ENCODE data around the gene TMEM178B.

TMEM178B gene

DNA sequence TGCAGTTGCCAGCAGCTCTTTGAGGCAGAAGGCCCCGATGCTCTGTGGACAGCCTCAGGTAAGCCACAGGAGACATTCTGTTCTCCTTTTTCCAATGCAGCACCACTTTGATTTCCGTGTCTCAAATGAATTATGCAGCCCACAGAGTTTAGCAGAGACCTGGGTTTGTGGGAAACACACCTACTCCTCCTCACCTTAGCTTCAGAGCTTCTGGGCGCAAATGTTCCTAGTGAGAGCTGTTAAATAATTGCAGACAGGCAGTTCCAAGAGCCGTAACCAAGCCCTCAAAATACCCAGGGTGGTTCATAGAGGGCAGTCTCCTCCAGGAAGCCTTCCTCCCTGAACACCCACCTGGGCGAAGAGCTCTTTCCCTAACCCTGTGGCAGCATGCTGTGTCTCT, 408.1 kb downstream of the TMEM178B start:
- Histone ChIP-seq H3K9me3 (ENCODE audit: insufficient read depth, low read depth, low read length) (no peaks in the 10 kb centered on the region), H3K27me3 (ENCODE audit: insufficient read depth, low read length) (no peaks in the 10 kb centered on the region), H3K27ac (ENCODE audit: low read length) (no peak overlapping the region), H3K9ac (ENCODE audit: low read depth, low read length) (no peak overlapping the region), H3K4me1 (ENCODE audit: insufficient read depth, low read length) (no peaks in the 10 kb centered on the region; the same call in 1 of the 2 replicates), H3K36me3 (ENCODE audit: insufficient read depth, low read depth, low read length) (no peaks in the 10 kb centered on the region), H3K4me3 (ENCODE audit: low read length) (no peak overlapping the region)

DNA sequence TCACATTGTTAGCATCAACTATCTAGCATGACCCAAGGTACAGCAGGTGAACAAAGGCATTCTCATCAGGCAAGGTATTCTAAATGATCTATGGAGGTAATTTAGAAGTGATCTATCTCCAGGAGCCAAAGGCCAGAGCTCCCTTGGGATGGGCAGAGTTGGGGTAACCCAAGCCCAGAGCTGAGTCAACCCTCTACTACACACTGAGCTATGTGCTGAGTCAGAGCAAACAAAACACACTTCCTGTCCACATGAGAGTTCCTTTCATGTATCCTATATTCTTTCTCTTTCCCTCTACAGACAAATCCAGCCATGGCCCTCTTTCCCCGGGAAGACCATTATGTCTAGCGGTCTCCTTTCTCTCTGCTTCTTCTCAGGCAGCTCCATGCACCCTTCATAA, 409.2 kb downstream of the TMEM178B start:
- no peak overlapping the region for H3K4me3 ChIP-seq (ENCODE audit: low read length)
- H3K4me1 ChIP-seq (ENCODE audit: insufficient read depth, low read length), result no peaks in the 10 kb centered on the region; the same call in 1 of the 2 replicates
- no peak overlapping the region for H3K9ac ChIP-seq (ENCODE audit: low read depth, low read length)
- H3K27me3 ChIP-seq (ENCODE audit: insufficient read depth, low read length), result no peaks in the 10 kb centered on the region
- no peak overlapping the region for H3K27ac ChIP-seq (ENCODE audit: low read length)
- no peaks in the 10 kb centered on the region for H3K36me3 ChIP-seq (ENCODE audit: insufficient read depth, low read depth, low read length)
- H3K9me3 ChIP-seq (ENCODE audit: insufficient read depth, low read depth, low read length), result no peaks in the 10 kb centered on the region

DNA sequence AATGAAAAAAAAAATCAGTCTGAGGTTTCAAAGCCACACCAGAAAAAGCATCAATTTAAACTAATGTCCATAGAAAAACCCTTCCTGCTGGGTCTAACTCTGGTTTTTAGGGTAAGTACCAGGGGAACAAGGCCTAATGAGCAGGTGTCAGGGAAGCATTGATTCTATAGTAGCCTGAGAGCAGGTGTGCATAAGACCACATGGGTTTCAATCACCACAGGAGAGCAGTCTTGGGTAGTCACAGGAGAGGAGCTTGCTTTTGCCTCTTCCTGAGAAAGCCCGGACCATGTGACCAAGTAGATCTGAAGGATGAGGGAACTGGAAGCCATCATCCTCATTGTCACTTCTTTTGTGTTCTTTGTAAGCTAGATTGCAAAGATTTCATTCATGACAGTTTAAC, 411.0 kb downstream of the TMEM178B start:
- no peaks in the 10 kb centered on the region for H3K27me3 ChIP-seq (ENCODE audit: insufficient read depth, low read length)
- no peaks in the 10 kb centered on the region for H3K36me3 ChIP-seq (ENCODE audit: insufficient read depth, low read depth, low read length)
- H3K9me3 ChIP-seq (ENCODE audit: insufficient read depth, low read depth, low read length), result no peaks in the 10 kb centered on the region
- no peak overlapping the region for H3K9ac ChIP-seq (ENCODE audit: low read depth, low read length)
- H3K4me3 ChIP-seq (ENCODE audit: low read length), result no peak overlapping the region
- peaks cover 3% of the 10 kb centered on the region; the same call in 1 of the 2 replicates for H3K4me1 ChIP-seq (ENCODE audit: insufficient read depth, low read length)
- H3K27ac ChIP-seq (ENCODE audit: low read length), result no peak overlapping the region

DNA sequence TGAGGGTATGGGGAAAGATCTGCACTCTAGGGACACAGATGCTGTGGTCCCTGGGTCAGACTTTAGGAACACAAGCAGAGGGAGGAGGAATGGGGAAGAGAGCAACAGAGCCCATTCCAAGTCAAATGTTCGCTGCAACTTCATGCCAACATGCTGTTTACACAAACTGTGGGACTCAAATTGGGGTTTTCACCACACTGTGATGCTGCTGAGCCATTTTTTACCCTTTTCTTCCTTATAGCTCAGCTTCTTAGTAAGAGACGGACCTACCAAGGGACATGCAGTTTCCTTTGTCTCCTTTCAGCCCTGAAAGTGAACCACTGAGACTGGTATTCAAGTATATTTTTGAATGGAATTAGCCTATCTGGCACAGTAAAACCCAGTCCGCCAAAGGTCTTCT, 413.1 kb downstream of the TMEM178B start:
- Histone ChIP-seq H3K27me3 (ENCODE audit: insufficient read depth, low read length) (no peaks in the 10 kb centered on the region), H3K9ac (ENCODE audit: low read depth, low read length) (no peak overlapping the region), H3K27ac (ENCODE audit: low read length) (no peak overlapping the region), H3K36me3 (ENCODE audit: insufficient read depth, low read depth, low read length) (no peaks in the 10 kb centered on the region), H3K4me1 (ENCODE audit: insufficient read depth, low read length) (peaks cover 13% of the 10 kb centered on the region; the same call in 1 of the 2 replicates), H3K4me3 (ENCODE audit: low read length) (no peak overlapping the region), H3K9me3 (ENCODE audit: insufficient read depth, low read depth, low read length) (no peaks in the 10 kb centered on the region)

DNA sequence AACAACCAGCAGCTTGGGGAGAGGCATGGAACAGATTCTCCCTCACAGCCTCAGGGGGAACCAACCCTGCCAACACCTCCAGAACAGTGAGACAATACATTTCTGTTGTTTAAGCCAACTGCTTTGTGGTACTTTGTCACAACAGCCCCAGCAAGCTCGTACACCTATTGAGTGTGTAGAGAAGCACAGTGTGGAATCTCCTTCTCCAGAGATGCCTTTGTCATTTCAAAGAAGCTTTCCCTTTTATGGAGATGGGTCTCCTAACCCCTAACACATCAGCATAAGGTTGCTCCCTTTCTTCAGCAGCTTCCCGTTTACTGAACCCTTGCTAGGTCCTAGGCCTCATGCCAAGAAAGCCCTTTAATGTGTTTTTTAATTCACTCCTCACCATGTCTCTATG, 416.6 kb downstream of the TMEM178B start:
- no peak overlapping the region for H3K27ac ChIP-seq (ENCODE audit: low read length)
- no peaks in the 10 kb centered on the region for H3K27me3 ChIP-seq (ENCODE audit: insufficient read depth, low read length)
- H3K9ac ChIP-seq (ENCODE audit: low read depth, low read length), result peak overlapping the region; percentile 29; the same call in 1 of the 2 replicates
- peaks cover 13% of the 10 kb centered on the region; the same call in 1 of the 2 replicates for H3K4me1 ChIP-seq (ENCODE audit: insufficient read depth, low read length)
- no peak overlapping the region for H3K4me3 ChIP-seq (ENCODE audit: low read length)
- H3K9me3 ChIP-seq (ENCODE audit: insufficient read depth, low read depth, low read length), result no peaks in the 10 kb centered on the region
- H3K36me3 ChIP-seq (ENCODE audit: insufficient read depth, low read depth, low read length), result no peaks in the 10 kb centered on the region

DNA sequence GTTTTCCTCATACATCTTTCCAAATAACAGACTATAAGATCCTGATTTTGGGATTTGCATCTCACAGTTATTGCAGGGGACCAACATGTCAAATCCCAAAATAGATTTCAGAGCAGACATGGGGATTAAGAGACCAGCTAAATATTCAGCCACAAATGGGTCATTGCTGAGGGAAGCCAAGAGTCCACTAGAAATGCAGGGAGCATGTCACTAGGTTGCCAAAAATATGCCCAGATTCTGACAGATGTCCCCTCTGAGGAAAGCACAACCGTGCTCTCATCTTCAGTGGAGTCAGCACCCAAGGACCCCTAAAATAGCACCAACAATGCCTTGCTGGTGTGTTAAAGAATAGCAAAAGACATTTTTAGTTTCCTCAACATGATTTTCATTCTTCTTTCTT, 421.2 kb downstream of the TMEM178B start:
- Histone ChIP-seq H3K27me3 (ENCODE audit: insufficient read depth, low read length) (no peaks in the 10 kb centered on the region), H3K27ac (ENCODE audit: low read length) (no peak overlapping the region), H3K4me1 (ENCODE audit: insufficient read depth, low read length) (peaks cover 14% of the 10 kb centered on the region; the same call in 1 of the 2 replicates), H3K4me3 (ENCODE audit: low read length) (no peak overlapping the region), H3K9me3 (ENCODE audit: insufficient read depth, low read depth, low read length) (no peaks in the 10 kb centered on the region), H3K9ac (ENCODE audit: low read depth, low read length) (no peak overlapping the region), H3K36me3 (ENCODE audit: insufficient read depth, low read depth, low read length) (no peaks in the 10 kb centered on the region)

DNA sequence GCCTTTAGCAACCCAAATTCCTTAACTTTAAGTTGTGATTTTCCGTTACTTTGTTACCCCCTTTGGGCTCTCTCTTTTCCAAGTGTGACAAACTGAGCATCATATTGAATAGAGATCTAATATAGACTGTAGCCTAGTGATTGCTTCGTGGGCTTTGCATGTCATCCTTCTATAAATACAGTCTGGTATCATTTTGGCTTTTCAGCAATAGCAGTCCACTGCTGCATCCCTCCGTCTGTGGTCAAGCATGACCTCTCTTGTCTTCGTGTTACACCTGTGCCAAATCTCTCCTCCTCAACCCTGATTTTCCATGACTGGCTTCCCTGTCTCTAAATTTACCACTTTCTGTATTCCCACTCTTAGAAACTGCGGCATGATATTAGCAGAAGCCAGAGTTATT, 423.5 kb downstream of the TMEM178B start:
- no peak overlapping the region for H3K9ac ChIP-seq (ENCODE audit: low read depth, low read length)
- H3K27me3 ChIP-seq (ENCODE audit: insufficient read depth, low read length), result no peaks in the 10 kb centered on the region
- H3K4me3 ChIP-seq (ENCODE audit: low read length), result no peak overlapping the region
- no peaks in the 10 kb centered on the region for H3K36me3 ChIP-seq (ENCODE audit: insufficient read depth, low read depth, low read length)
- no peaks in the 10 kb centered on the region for H3K9me3 ChIP-seq (ENCODE audit: insufficient read depth, low read depth, low read length)
- H3K27ac ChIP-seq (ENCODE audit: low read length), result no peak overlapping the region
- peaks cover 5% of the 10 kb centered on the region; the same call in 1 of the 2 replicates for H3K4me1 ChIP-seq (ENCODE audit: insufficient read depth, low read length)

DNA sequence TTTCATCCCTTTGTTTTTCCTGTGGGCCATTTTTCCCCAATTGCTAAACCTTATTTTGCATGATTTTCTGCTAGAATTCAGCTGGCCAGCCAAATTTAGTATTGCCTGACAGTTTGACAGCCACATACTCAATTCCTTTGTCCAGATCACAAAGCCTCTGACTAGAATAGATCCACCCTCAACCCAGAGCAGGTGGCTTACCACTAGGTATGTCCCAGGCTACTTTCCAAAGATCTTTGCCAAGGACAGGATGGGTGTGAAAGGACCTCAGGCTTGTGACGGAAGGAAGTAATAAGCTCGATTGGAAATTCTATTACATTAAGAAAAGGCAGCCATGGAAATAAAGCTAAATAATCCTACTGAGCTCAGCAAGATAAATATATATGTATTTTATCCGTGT, 426.7 kb downstream of the TMEM178B start:
- no peak overlapping the region for H3K27ac ChIP-seq (ENCODE audit: low read length)
- H3K27me3 ChIP-seq (ENCODE audit: insufficient read depth, low read length), result no peaks in the 10 kb centered on the region; the same call in 1 of the 2 replicates
- no peak overlapping the region for H3K4me3 ChIP-seq (ENCODE audit: low read length)
- peaks cover 5% of the 10 kb centered on the region; the same call in 1 of the 2 replicates for H3K4me1 ChIP-seq (ENCODE audit: insufficient read depth, low read length)
- no peaks in the 10 kb centered on the region for H3K9me3 ChIP-seq (ENCODE audit: insufficient read depth, low read depth, low read length)
- no peaks in the 10 kb centered on the region for H3K36me3 ChIP-seq (ENCODE audit: insufficient read depth, low read depth, low read length)
- no peak overlapping the region for H3K9ac ChIP-seq (ENCODE audit: low read depth, low read length)

DNA sequence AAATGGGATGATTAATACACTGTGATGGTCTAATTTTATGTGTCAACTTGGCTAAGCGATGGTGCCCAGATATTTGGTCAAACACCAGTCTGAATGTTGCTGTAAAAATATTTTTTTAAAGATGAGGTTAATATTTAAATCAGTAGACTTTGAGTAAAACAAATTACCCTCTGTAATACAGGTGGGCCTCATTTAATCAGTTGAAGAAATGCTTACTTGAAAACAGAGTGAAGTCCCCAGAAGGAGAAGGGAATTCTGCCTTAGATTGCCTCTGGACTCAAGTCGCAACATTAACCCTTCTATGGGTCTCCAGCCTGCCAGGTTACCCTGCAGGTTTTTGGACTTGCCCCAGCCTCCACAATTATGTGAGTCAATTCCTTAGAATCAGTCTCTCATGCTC, 427.6 kb downstream of the TMEM178B start:
- Histone ChIP-seq H3K27me3 (ENCODE audit: insufficient read depth, low read length) (no peaks in the 10 kb centered on the region; the same call in 1 of the 2 replicates), H3K9ac (ENCODE audit: low read depth, low read length) (no peak overlapping the region), H3K4me3 (ENCODE audit: low read length) (no peak overlapping the region), H3K27ac (ENCODE audit: low read length) (no peak overlapping the region), H3K4me1 (ENCODE audit: insufficient read depth, low read length) (peaks cover 5% of the 10 kb centered on the region; the same call in 1 of the 2 replicates), H3K36me3 (ENCODE audit: insufficient read depth, low read depth, low read length) (no peaks in the 10 kb centered on the region), H3K9me3 (ENCODE audit: insufficient read depth, low read depth, low read length) (no peaks in the 10 kb centered on the region)

DNA sequence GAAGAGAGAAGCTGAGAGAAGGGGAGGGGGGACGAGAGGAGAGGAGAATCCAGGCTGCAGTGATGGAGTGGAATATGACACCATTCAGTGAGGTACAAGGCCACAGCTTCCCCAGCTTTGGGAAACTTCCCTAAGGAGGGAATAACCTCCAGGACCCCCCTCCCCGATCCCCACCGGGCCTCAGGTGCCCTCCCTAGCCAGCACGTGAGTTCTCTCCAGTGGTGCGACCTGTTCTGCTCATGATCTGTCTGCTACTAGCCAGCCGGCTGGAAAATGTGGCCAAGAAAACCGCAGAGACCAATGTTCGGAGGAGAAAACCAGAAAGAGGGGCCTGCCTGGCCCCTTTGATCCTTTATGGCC, 437.4 kb downstream of the TMEM178B start:
- Histone ChIP-seq H3K4me1 (ENCODE audit: insufficient read depth, low read length) (peaks cover 14% of the 10 kb centered on the region), H3K9me3 (ENCODE audit: insufficient read depth, low read depth, low read length) (peaks cover 3% of the 10 kb centered on the region; the same call in 1 of the 2 replicates), H3K36me3 (ENCODE audit: insufficient read depth, low read depth, low read length) (peaks cover 5% of the 10 kb centered on the region; the same call in 1 of the 2 replicates), H3K4me3 (ENCODE audit: low read length) (peak overlapping the region; percentile 82), H3K27ac (ENCODE audit: low read length) (peak overlapping the region; percentile 44), H3K27me3 (ENCODE audit: insufficient read depth, low read length) (peaks cover 20% of the 10 kb centered on the region), H3K9ac (ENCODE audit: low read depth, low read length) (peak overlapping the region; percentile 89; the same call in 1 of the 2 replicates)

DNA sequence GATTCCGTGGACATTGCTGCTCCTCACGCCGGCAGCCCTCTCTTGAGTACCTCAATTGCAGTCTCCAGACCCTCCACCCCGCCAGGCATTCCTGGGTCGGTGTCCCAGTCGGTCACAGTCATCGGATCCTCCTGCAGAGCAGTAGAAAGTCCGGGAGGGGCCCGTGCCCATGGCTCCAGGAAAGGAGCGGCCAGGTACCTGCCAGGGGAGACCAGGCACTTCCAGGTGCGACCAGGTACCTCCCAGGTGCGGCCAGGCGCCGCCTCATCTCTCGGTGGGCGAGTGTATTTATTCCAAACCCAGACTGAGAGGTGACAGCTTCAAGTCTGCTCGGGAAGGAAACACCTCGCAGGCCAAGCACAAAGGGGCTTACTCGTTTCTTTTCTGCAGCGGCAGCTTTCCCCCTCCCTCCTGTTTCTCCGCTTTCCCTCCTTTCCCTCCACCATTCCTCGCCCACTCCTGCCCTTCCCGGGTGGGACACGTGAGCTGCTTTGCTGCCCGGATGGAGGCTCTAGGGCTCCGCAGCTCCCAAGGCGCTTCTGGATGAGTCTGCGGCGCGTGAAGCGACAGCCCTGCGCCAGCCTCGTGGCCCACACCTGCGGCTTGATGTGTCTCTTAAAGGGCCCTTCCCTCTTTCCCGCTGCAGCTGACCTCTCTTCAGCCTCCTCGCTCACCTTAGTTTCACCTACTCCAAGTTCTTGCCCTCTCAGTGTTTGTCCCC, 438.0 kb downstream of the TMEM178B start:
- Histone ChIP-seq H3K4me1 (ENCODE audit: insufficient read depth, low read length) (peaks cover 14% of the 10 kb centered on the region), H3K27ac (ENCODE audit: low read length) (peak overlapping the region; percentile 44), H3K4me3 (ENCODE audit: low read length) (peak overlapping the region; percentile 82), H3K36me3 (ENCODE audit: insufficient read depth, low read depth, low read length) (peaks cover 5% of the 10 kb centered on the region; the same call in 1 of the 2 replicates), H3K27me3 (ENCODE audit: insufficient read depth, low read length) (peaks cover 20% of the 10 kb centered on the region), H3K9me3 (ENCODE audit: insufficient read depth, low read depth, low read length) (peaks cover 3% of the 10 kb centered on the region; the same call in 1 of the 2 replicates), H3K9ac (ENCODE audit: low read depth, low read length) (peak overlapping the region; percentile 89; the same call in 1 of the 2 replicates)

DNA sequence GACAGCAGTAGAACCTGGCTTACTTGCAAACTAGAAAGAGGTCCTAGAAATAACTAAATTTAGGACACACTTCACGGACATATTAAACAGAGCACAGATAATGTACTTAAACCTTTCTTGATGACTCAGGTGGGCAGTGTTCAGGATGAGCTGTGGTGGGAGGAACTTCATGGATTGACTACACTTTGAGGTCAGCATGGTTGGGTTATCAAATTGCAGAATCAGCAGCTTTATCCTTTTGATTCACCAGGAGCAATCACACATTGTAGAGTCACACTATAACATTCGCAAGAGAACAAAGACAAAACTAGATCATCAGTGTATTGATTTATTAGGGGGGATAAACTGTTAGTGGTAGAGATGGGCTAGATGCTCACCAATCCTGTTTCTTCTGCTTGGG, 438.7 kb downstream of the TMEM178B start:
- H3K9me3 ChIP-seq (ENCODE audit: insufficient read depth, low read depth, low read length), result peaks cover 3% of the 10 kb centered on the region; the same call in 1 of the 2 replicates
- peaks cover 5% of the 10 kb centered on the region; the same call in 1 of the 2 replicates for H3K36me3 ChIP-seq (ENCODE audit: insufficient read depth, low read depth, low read length)
- H3K4me1 ChIP-seq (ENCODE audit: insufficient read depth, low read length), result peaks cover 14% of the 10 kb centered on the region
- peak overlapping the region; percentile 82; the same call in 1 of the 2 replicates for H3K4me3 ChIP-seq (ENCODE audit: low read length)
- H3K27me3 ChIP-seq (ENCODE audit: insufficient read depth, low read length), result peaks cover 20% of the 10 kb centered on the region
- H3K9ac ChIP-seq (ENCODE audit: low read depth, low read length), result peak overlapping the region; percentile 89; the same call in 1 of the 2 replicates
- no peak overlapping the region for H3K27ac ChIP-seq (ENCODE audit: low read length)

Measured in iPS-20b (cell line).